GM12878 (cell line): ENCODE data around the gene NFE2L2.

Source experiments
- EP300 ChIP-seq, 2 experiments: fragments of 150-350 bp in 1 of 2; IDR thresholded peaks; 2 replicates each; pipeline ENCODE4 v1.6.1; 2011 to 2012; ENCODE audit warnings: low read depth in 2 of 2, low read length in 2 of 2, borderline replicate concordance in 1 of 2, improper control_type of control experiment in 1 of 2, inconsistent platforms in 1 of 2; ENCODE audit not compliant: control insufficient read depth in 1 of 2
- EZH2 ChIP-seq: IDR thresholded peaks from 2 replicates; pipeline ENCODE4 v1.6.1; 2012; ENCODE audit warnings: low read depth, mild to moderate bottlenecking, control low read depth, inconsistent platforms, low read length, borderline replicate concordance; ENCODE audit not compliant: control insufficient read depth
- HDAC6 ChIP-seq: fragments of 200-600 bp; sonication (generic); IDR thresholded peaks from one replicate; pipeline ENCODE4 v1.8.0; 2017; ENCODE audit warnings: antibody characterized with exemption; ENCODE audit not compliant: unreplicated experiment
- IRF4 ChIP-seq: IDR thresholded peaks from 2 replicates; pipeline ENCODE4 v1.6.1; 2011; ENCODE audit warnings: low read depth, low read length
- POLR2A ChIP-seq: IDR thresholded peaks from 2 replicates; pipeline ENCODE4 v1.6.1; 2011; ENCODE audit warnings: low read depth, mild to moderate bottlenecking, low read length
- POLR2AphosphoS2 ChIP-seq: IDR thresholded peaks from 2 replicates; pipeline ENCODE4 v1.6.1; 2011; ENCODE audit warnings: low read depth, mild to moderate bottlenecking, low read length, improper control_type of control experiment, moderate library complexity
- RAD21 ChIP-seq: IDR thresholded peaks from 2 replicates; pipeline ENCODE4 v1.6.1; 2011; ENCODE audit warnings: mild to moderate bottlenecking, low read depth, low read length, moderate library complexity; ENCODE audit not compliant: insufficient read depth
- SIN3A ChIP-seq: IDR thresholded peaks from 2 replicates; pipeline ENCODE4 v1.6.1; 2012; ENCODE audit warnings: low read depth, low read length, improper control_type of control experiment
- SUPT20H ChIP-seq: IDR thresholded peaks from 2 replicates; pipeline ENCODE4 v1.6.1; 2011; ENCODE audit warnings: low read depth, mild to moderate bottlenecking, low read length, moderate library complexity, borderline replicate concordance; ENCODE audit not compliant: control insufficient read depth
- TF ChIP-seq, protein P1 (sequence below), 3 experiments: IDR thresholded peaks in 2 of 3; conservative IDR thresholded peaks in 1 of 3; 2 replicates each; pipeline ENCODE4 v1.5.1; 2011; ENCODE audit warnings: low read depth in 3 of 3, low read length in 3 of 3, mild to moderate bottlenecking in 3 of 3, control low read depth in 2 of 3, moderate library complexity in 2 of 3, inconsistent platforms in 1 of 3, mixed read lengths in 1 of 3; ENCODE audit not compliant: control insufficient read depth in 2 of 3, insufficient read depth in 1 of 3; ENCODE audit errors: extremely low read depth in 1 of 3
- TF ChIP-seq, protein P2 (sequence below): IDR thresholded peaks from 2 replicates; pipeline ENCODE4 v1.6.1; 2012; ENCODE audit warnings: low read depth, low read length, improper control_type of control experiment

DNA sequence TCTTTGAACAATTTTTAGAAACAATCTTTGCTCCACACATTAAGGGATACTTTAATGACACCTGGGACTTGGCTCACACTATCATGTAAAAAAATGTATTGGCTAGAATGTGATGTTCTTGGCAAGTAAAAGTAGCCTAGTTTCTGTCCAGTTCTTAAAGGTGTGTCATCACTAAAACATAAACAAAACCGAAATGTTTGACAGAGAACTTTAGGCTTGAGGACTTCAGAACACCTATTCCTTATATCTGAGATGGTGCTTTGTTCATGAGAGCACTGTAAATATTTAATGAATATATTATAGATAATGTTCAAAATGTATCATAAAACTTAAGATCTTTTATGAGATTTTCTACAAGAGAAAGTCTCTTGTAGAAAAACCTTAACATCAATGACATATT lies 71.7 kb downstream of the NFE2L2 start:
- TF ChIP-seq, protein P1, sequence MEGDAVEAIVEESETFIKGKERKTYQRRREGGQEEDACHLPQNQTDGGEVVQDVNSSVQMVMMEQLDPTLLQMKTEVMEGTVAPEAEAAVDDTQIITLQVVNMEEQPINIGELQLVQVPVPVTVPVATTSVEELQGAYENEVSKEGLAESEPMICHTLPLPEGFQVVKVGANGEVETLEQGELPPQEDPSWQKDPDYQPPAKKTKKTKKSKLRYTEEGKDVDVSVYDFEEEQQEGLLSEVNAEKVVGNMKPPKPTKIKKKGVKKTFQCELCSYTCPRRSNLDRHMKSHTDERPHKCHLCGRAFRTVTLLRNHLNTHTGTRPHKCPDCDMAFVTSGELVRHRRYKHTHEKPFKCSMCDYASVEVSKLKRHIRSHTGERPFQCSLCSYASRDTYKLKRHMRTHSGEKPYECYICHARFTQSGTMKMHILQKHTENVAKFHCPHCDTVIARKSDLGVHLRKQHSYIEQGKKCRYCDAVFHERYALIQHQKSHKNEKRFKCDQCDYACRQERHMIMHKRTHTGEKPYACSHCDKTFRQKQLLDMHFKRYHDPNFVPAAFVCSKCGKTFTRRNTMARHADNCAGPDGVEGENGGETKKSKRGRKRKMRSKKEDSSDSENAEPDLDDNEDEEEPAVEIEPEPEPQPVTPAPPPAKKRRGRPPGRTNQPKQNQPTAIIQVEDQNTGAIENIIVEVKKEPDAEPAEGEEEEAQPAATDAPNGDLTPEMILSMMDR (IDR thresholded peaks at IDR 0.05 in 2 of 3, conservative IDR thresholded peaks at IDR 0.05 in 1 of 3; ENCODE audit: control insufficient read depth in 2 of 3, extremely low read depth in 1 of 3, insufficient read depth in 1 of 3, low read depth in 3 of 3, low read length in 3 of 3), result no peak
- TF ChIP-seq SUPT20H (no peak), EP300 (IDR thresholded peaks at IDR 0.05; ENCODE audit: borderline replicate concordance in 1 of 2, control insufficient read depth in 1 of 2, low read depth in 2 of 2, low read length in 2 of 2) (no peak), EZH2 (no peak), SIN3A (no peak), POLR2A (no peak), RAD21 (no peak), HDAC6 (no peak), IRF4 (no peak), POLR2AphosphoS2 (no peak)
- TF ChIP-seq, protein P2, sequence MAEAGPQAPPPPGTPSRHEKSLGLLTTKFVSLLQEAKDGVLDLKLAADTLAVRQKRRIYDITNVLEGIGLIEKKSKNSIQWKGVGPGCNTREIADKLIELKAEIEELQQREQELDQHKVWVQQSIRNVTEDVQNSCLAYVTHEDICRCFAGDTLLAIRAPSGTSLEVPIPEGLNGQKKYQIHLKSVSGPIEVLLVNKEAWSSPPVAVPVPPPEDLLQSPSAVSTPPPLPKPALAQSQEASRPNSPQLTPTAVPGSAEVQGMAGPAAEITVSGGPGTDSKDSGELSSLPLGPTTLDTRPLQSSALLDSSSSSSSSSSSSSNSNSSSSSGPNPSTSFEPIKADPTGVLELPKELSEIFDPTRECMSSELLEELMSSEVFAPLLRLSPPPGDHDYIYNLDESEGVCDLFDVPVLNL, result no peak
